Left renal cortex interstitium (tissue), 4 donors: ENCODE measurements around the gene OR2J1. TPM values are rescaled to one million over a fixed set of nuclear protein-coding genes. Genes with fewer than 3 reads are reported as not detected.

Experiments used
- polyA plus RNA-seq, 4 donors: library from polyadenylated mRNA; unstranded; fragments of 120-200 nt; gene quantifications; one replicate each; pipeline ENCODE4 v1.2.1, GENCODE V29; 2013; ENCODE audit not compliant: insufficient read length in 4 of 4

OR2J1 gene
- polyA plus RNA-seq, 4 donors = not detected

Other genes with a start within 250 kb of the OR2J1 start
- 10 to 100 TPM; 66.5 to 98.6 (median 82.4) TPM for gene TRIM27, start 175.5 kb upstream of the OR2J1 start, polyA plus RNA-seq
- 1 to 10 TPM; 4.7 to 7.6 (median 6.5) TPM for gene ZNF311, start 94.2 kb upstream of the OR2J1 start, polyA plus RNA-seq
- not detected for gene OR2W1, start 54.3 kb upstream of the OR2J1 start, polyA plus RNA-seq
- gene OR2B3, start 12.2 kb upstream of the OR2J1 start, polyA plus RNA-seq = not detected
- gene OR2J3, start 8.6 kb downstream of the OR2J1 start, polyA plus RNA-seq = not detected
- not detected for gene OR2J2, start 71.4 kb downstream of the OR2J1 start, polyA plus RNA-seq
- under 1 TPM; 0.03 to 0.11 (median 0.07) TPM for gene OR14J1, start 202.2 kb downstream of the OR2J1 start, polyA plus RNA-seq